Measurements from ENCODE around the gene SRGAP3.

SRGAP3 gene

GRCh38 chr3:9193633-9194195 lies 55.7 kb downstream of the SRGAP3 start:
- Histone ChIP-seq H3K36me3 (ENCODE audit: insufficient read depth, low read length) (no peaks in the 10 kb centered on the region), H3K9ac (ENCODE audit: low read depth, low read length) (no peak overlapping the region), H3K9me3 (ENCODE audit: control insufficient read depth, insufficient read depth, low read length) (0 out of 2 replicates have a peak, but pooled peaks cover 2% of the 10 kb centered on the region), H3K4me1 (ENCODE audit: insufficient read depth, low read length) (peaks cover 3% of the 10 kb centered on the region)

- no peaks in the 10 kb centered on the region for H3K4me1 ChIP-seq (ENCODE audit: insufficient read depth, low read length)
- H3K9ac ChIP-seq (ENCODE audit: low read depth, low read length) = no peak overlapping the region
- H3K36me3 ChIP-seq (ENCODE audit: insufficient read depth, low read length) = no peaks in the 10 kb centered on the region
- 0 out of 2 replicates have a peak, but pooled peaks cover 2% of the 10 kb centered on the region for H3K9me3 ChIP-seq (ENCODE audit: control insufficient read depth, insufficient read depth, low read length)
These were observed 56.2 kb downstream of the SRGAP3 start for GRCh38 chr3:9193211-9193610.

GRCh38 chr3:9192248-9193025 lies 57.0 kb downstream of the SRGAP3 start:
- Histone ChIP-seq H3K9ac (ENCODE audit: low read depth, low read length) (no peak overlapping the region), H3K4me1 (ENCODE audit: insufficient read depth, low read length) (no peaks in the 10 kb centered on the region), H3K36me3 (ENCODE audit: insufficient read depth, low read length) (no peaks in the 10 kb centered on the region), H3K9me3 (ENCODE audit: control insufficient read depth, insufficient read depth, low read length) (0 out of 2 replicates have a peak, but pooled peaks cover 2% of the 10 kb centered on the region)

DNA sequence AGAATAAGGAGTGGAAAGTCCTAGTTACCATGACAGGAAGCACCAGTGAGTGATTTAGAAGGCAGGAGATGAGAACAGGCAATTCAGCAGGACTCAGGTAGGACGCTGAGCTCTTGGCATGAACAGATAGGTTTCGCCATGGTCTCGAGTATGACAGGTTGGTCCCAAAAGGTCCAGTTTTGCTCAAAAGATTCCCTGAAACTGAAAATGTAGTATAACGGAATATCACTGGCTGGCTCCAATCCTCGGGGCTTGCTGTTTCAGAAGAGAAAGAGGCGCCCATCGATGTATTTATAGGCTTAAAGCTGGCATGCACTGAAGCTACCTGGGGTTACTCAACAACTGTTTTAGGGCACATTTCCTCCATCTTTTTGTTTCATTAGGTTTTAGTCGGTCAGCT lies 59.2 kb downstream of the SRGAP3 start:
- Histone ChIP-seq H3K36me3 (ENCODE audit: insufficient read depth, low read length) (no peaks in the 10 kb centered on the region), H3K9me3 (ENCODE audit: control insufficient read depth, insufficient read depth, low read length) (0 out of 2 replicates have a peak, but pooled peaks cover 2% of the 10 kb centered on the region), H3K4me1 (ENCODE audit: insufficient read depth, low read length) (no peaks in the 10 kb centered on the region), H3K9ac (ENCODE audit: low read depth, low read length) (no peak overlapping the region)

DNA sequence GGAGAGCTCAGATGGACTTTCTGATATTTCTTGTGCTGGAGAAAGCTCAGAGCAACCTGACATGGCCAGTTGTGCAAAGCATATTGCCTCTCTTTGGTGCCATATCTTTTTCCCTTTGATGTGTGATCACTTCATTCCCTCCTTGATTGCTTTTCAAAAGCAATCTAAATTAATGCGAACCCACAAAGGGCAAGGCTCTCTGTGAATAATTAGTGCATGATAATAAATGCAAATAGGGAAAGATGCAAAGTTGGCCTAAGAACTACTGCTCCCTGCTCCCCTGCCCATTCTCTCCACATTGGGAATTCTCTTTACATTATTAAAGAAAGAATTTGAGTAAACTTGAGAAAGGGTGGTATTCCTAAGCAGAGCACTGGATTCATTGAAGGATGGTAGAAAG lies 60.9 kb downstream of the SRGAP3 start:
- H3K9me3 ChIP-seq (ENCODE audit: control insufficient read depth, insufficient read depth, low read length) = no peaks in the 10 kb centered on the region
- no peaks in the 10 kb centered on the region for H3K36me3 ChIP-seq (ENCODE audit: insufficient read depth, low read length)
- H3K9ac ChIP-seq (ENCODE audit: low read depth, low read length) = no peak overlapping the region
- H3K4me1 ChIP-seq (ENCODE audit: insufficient read depth, low read length) = no peaks in the 10 kb centered on the region

- Histone ChIP-seq H3K4me1 (ENCODE audit: insufficient read depth, low read length) (peaks cover 5% of the 10 kb centered on the region; the same call in 1 of the 2 replicates), H3K9me3 (ENCODE audit: control insufficient read depth, insufficient read depth, low read length) (no peaks in the 10 kb centered on the region), H3K36me3 (ENCODE audit: insufficient read depth, low read length) (no peaks in the 10 kb centered on the region), H3K9ac (ENCODE audit: low read depth, low read length) (no peak overlapping the region)
These were observed 63.7 kb downstream of the SRGAP3 start for GRCh38 chr3:9185701-9186100.

- Histone ChIP-seq H3K4me1 (ENCODE audit: insufficient read depth, low read length) (peaks cover 5% of the 10 kb centered on the region; the same call in 1 of the 2 replicates), H3K36me3 (ENCODE audit: insufficient read depth, low read length) (no peaks in the 10 kb centered on the region), H3K9me3 (ENCODE audit: control insufficient read depth, insufficient read depth, low read length) (no peaks in the 10 kb centered on the region), H3K9ac (ENCODE audit: low read depth, low read length) (no peak overlapping the region)
These were observed 64.4 kb downstream of the SRGAP3 start for GRCh38 chr3:9185046-9185445.

DNA sequence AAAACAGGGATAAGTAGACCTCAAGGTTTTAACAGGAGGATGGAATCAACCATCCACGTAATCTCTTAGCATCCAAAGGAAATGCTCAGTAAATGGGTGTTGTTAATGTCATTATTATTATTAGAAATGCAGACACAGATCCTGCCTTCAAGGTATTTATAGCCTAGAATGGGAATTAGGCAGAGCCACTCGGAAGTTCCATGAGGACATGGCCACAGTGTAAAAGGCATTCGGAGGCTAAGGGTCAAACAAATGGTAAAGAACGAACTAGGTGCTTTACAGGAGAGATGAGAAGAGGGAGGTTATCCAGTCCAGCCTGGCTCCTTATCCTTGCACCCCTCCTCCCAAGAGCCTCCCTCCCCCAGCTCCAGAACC lies 65.0 kb downstream of the SRGAP3 start:
- Histone ChIP-seq H3K9me3 (ENCODE audit: control insufficient read depth, insufficient read depth, low read length) (no peaks in the 10 kb centered on the region), H3K36me3 (ENCODE audit: insufficient read depth, low read length) (no peaks in the 10 kb centered on the region), H3K9ac (ENCODE audit: low read depth, low read length) (no peak overlapping the region), H3K4me1 (ENCODE audit: insufficient read depth, low read length) (peaks cover 5% of the 10 kb centered on the region; the same call in 1 of the 2 replicates)

GRCh38 chr3:9183811-9184460 lies 65.5 kb downstream of the SRGAP3 start:
- Histone ChIP-seq H3K9me3 (ENCODE audit: control insufficient read depth, insufficient read depth, low read length) (no peaks in the 10 kb centered on the region), H3K9ac (ENCODE audit: low read depth, low read length) (no peak overlapping the region), H3K4me1 (ENCODE audit: insufficient read depth, low read length) (peaks cover 5% of the 10 kb centered on the region; the same call in 1 of the 2 replicates), H3K36me3 (ENCODE audit: insufficient read depth, low read length) (no peaks in the 10 kb centered on the region)

GRCh38 chr3:9183011-9183410 lies 66.4 kb downstream of the SRGAP3 start:
- no peak overlapping the region for H3K9ac ChIP-seq (ENCODE audit: low read depth, low read length)
- H3K9me3 ChIP-seq (ENCODE audit: control insufficient read depth, insufficient read depth, low read length) = no peaks in the 10 kb centered on the region
- H3K4me1 ChIP-seq (ENCODE audit: insufficient read depth, low read length) = peaks cover 5% of the 10 kb centered on the region; the same call in 1 of the 2 replicates
- H3K36me3 ChIP-seq (ENCODE audit: insufficient read depth, low read length) = no peaks in the 10 kb centered on the region

DNA sequence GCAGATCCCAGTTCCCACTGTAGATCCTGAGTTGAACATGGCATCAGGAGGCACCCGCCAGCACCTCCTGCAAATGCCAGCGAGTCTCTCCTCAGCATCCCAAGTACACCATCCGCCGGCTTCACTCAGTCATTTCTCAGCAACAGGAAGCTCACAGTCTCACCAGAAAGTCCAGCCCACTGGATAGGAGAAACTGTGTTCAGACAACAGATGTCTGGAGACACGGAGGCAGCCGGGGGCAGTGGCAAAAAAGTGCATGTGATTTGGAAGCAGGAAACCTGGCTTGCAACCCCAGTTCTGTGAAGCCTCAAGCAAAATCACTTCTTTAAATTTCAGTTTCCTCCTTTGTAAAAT lies 68.7 kb downstream of the SRGAP3 start:
- Histone ChIP-seq H3K4me1 (ENCODE audit: insufficient read depth, low read length) (peaks cover 5% of the 10 kb centered on the region; the same call in 1 of the 2 replicates), H3K9me3 (ENCODE audit: control insufficient read depth, insufficient read depth, low read length) (no peaks in the 10 kb centered on the region), H3K9ac (ENCODE audit: low read depth, low read length) (no peak overlapping the region), H3K36me3 (ENCODE audit: insufficient read depth, low read length) (no peaks in the 10 kb centered on the region)

DNA sequence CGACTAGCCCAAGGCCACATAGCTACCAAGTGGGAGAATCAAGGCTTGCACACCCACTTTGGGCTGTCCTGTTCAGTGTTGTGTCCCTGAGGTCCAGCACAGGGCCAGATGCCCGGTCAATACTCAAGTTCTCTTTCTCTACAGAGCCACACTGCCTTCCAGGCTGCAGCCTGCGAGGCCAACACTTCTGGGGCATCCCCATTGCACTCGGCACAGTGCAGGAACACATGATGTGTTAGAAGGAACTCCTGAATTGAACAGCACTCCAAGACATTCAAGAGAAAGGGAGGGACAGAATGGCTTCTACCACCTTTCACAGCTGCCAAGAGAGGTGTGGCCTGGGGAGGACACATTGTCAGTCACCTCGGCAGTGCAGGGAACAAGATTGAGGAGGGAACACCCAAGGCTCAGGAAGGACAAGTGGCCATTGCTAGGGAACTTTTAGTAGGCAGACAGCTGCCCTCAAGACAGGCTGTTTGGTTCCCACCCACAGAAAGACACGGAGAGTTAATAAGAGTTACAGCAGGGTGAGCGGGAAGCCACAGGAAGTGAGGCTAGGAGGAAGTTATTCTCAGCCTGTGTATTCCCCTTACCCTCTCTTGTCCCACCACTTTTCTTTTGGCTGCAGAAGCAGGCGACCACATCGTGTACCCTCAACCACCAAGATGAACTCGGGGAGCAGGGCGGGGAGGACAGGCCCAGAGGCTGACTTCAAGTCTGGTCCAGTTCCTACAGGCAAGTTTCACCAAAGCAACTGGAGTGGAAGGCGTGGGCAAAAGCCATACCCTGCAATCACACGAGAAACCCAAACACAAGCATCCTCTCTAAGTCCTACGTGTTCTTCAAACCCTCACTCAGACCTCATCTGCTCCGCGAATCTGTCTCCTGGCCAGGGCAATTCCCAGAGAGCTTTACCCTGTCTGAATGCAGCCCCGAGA lies 69.4 kb downstream of the SRGAP3 start:
- H3K36me3 ChIP-seq (ENCODE audit: insufficient read depth, low read length) = no peaks in the 10 kb centered on the region
- peaks cover 5% of the 10 kb centered on the region; the same call in 1 of the 2 replicates for H3K4me1 ChIP-seq (ENCODE audit: insufficient read depth, low read length)
- no peaks in the 10 kb centered on the region for H3K9me3 ChIP-seq (ENCODE audit: control insufficient read depth, insufficient read depth, low read length)
- no peak overlapping the region for H3K9ac ChIP-seq (ENCODE audit: low read depth, low read length)

- Histone ChIP-seq H3K4me1 (ENCODE audit: insufficient read depth, low read length) (peaks cover 5% of the 10 kb centered on the region; the same call in 1 of the 2 replicates), H3K9ac (ENCODE audit: low read depth, low read length) (no peak overlapping the region), H3K36me3 (ENCODE audit: insufficient read depth, low read length) (no peaks in the 10 kb centered on the region), H3K9me3 (ENCODE audit: control insufficient read depth, insufficient read depth, low read length) (no peaks in the 10 kb centered on the region)
These were observed 70.7 kb downstream of the SRGAP3 start for GRCh38 chr3:9178697-9179096.

- Histone ChIP-seq H3K36me3 (ENCODE audit: insufficient read depth, low read length) (no peaks in the 10 kb centered on the region), H3K4me1 (ENCODE audit: insufficient read depth, low read length) (no peaks in the 10 kb centered on the region), H3K9me3 (ENCODE audit: control insufficient read depth, insufficient read depth, low read length) (no peaks in the 10 kb centered on the region), H3K9ac (ENCODE audit: low read depth, low read length) (no peak overlapping the region)
These were observed 74.0 kb downstream of the SRGAP3 start for GRCh38 chr3:9175421-9175820.

Measured in ES-I3 (cell line).